ENCODE data around the gene KCNJ4. TPM values are rescaled to one million over a fixed set of nuclear protein-coding genes. Genes with fewer than 3 reads are reported as not detected.

Gene KCNJ4
- total RNA-seq, 3 donors from 2014 or later (not counting 1 experiment from before 2014, with no cell fraction given) = not detected

- DNase-seq = no peak
- WGBS (ENCODE audit: insufficient coverage) = 84% methylated on average over 12 of the region's 12 CpGs
- H3K4me1 ChIP-seq (ENCODE audit: control insufficient read depth, insufficient read depth, low read length) = no peaks in the 10 kb centered on the region
- H3K4me3 Mint-ChIP-seq = no peak overlapping the region
- H3K4me3 ChIP-seq (ENCODE audit: low read length) = no peak overlapping the region
- H3K4me1 Mint-ChIP-seq = no peaks in the 10 kb centered on the region
- no peak overlapping the region for H3K27ac ChIP-seq (ENCODE audit: low read length)
- H3K27me3 Mint-ChIP-seq (ENCODE audit: low read depth in 2 of 2) = no peaks in the 10 kb centered on the region
- H3K9me3 Mint-ChIP-seq = no peaks in the 10 kb centered on the region
- H3K36me3 ChIP-seq (ENCODE audit: control insufficient read depth, insufficient read depth, low read length) = no peaks in the 10 kb centered on the region
- H3K27me3 ChIP-seq (ENCODE audit: control insufficient read depth, insufficient read depth, low read length) = no peaks in the 10 kb centered on the region
- no peak overlapping the region for H3K27ac Mint-ChIP-seq
- no peaks in the 10 kb centered on the region for H3K36me3 Mint-ChIP-seq
- TF ChIP-seq CTCF (IDR thresholded peaks at IDR 0.05) = no peak
- H3K9me3 ChIP-seq (ENCODE audit: control insufficient read depth, insufficient read depth, low read length) = no peaks in the 10 kb centered on the region
- ATAC-seq = no peak
- intact Hi-C loops (cut with micrococcal nuclease) = no loop called here
Observed at GRCh38 chr22:38431266-38432010, 23.6 kb downstream of the KCNJ4 start.

- Histone ChIP-seq H3K27ac (ENCODE audit: low read length) (no peak overlapping the region), H3K4me3 (ENCODE audit: low read length) (no peak overlapping the region), H3K9me3 (ENCODE audit: control insufficient read depth, insufficient read depth, low read length) (no peaks in the 10 kb centered on the region), H3K4me1 (ENCODE audit: control insufficient read depth, insufficient read depth, low read length) (no peaks in the 10 kb centered on the region), H3K27me3 (ENCODE audit: control insufficient read depth, insufficient read depth, low read length) (no peaks in the 10 kb centered on the region), H3K36me3 (ENCODE audit: control insufficient read depth, insufficient read depth, low read length) (no peaks in the 10 kb centered on the region)
- no peaks in the 10 kb centered on the region for H3K9me3 Mint-ChIP-seq
- 79% methylated on average over 16 of the region's 16 CpGs for WGBS (ENCODE audit: insufficient coverage)
- ATAC-seq (no peak), DNase-seq (no peak)
- intact Hi-C loops (cut with micrococcal nuclease) = no loop called here
- no peaks in the 10 kb centered on the region for H3K4me1 Mint-ChIP-seq
- H3K27ac Mint-ChIP-seq = no peak overlapping the region
- H3K4me3 Mint-ChIP-seq = no peak overlapping the region
- H3K36me3 Mint-ChIP-seq = no peaks in the 10 kb centered on the region
- TF ChIP-seq CTCF (IDR thresholded peaks at IDR 0.05) = no peak
- no peaks in the 10 kb centered on the region for H3K27me3 Mint-ChIP-seq (ENCODE audit: low read depth in 2 of 2)
Observed at GRCh38 chr22:38429499-38430068, 25.4 kb downstream of the KCNJ4 start.

- Histone ChIP-seq H3K27me3 (ENCODE audit: control insufficient read depth, insufficient read depth, low read length) (no peaks in the 10 kb centered on the region), H3K27ac (ENCODE audit: low read length) (no peak overlapping the region), H3K4me3 (ENCODE audit: low read length) (no peak overlapping the region), H3K36me3 (ENCODE audit: control insufficient read depth, insufficient read depth, low read length) (no peaks in the 10 kb centered on the region), H3K9me3 (ENCODE audit: control insufficient read depth, insufficient read depth, low read length) (no peaks in the 10 kb centered on the region), H3K4me1 (ENCODE audit: control insufficient read depth, insufficient read depth, low read length) (no peaks in the 10 kb centered on the region)
- DNase-seq = no peak
- intact Hi-C loops (cut with micrococcal nuclease) = no loop called here
- no peak overlapping the region for H3K27ac Mint-ChIP-seq
- no peaks in the 10 kb centered on the region for H3K36me3 Mint-ChIP-seq
- H3K27me3 Mint-ChIP-seq (ENCODE audit: low read depth in 2 of 2) = no peaks in the 10 kb centered on the region
- no peak for ATAC-seq
- no peaks in the 10 kb centered on the region for H3K9me3 Mint-ChIP-seq
- TF ChIP-seq CTCF (IDR thresholded peaks at IDR 0.05) = no peak
- 50% methylated on average over 2 of the region's 2 CpGs for WGBS (ENCODE audit: insufficient coverage)
- H3K4me3 Mint-ChIP-seq = no peak overlapping the region
- no peaks in the 10 kb centered on the region for H3K4me1 Mint-ChIP-seq
Observed at GRCh38 chr22:38428714-38429113, 26.3 kb downstream of the KCNJ4 start.
